Heart left ventricle (tissue), 16 donors: ENCODE data around the gene LCMT2. TPM values are rescaled to one million over a fixed set of nuclear protein-coding genes. Genes with fewer than 3 reads are reported as not detected.
A peak's percentile ranks its signal among the peaks of the same experiment; 100 is the strongest.

ENCODE experiments used
- ATAC-seq, 4 donors: fragments of 200-7000 bp; cut with Tn5 transposase; one replicate each; pipeline ENCODE4 v1.9.1; 2020 to 2022; ENCODE audit warnings: moderate library complexity in 4 of 4, mild to moderate bottlenecking in 3 of 4, moderate number of reproducible peaks in 1 of 4
- DNase-seq, 5 donors: peaks; one replicate each; pipeline ENCODE4 v3.0.0-alpha.2; 2020
- H3K27ac ChIP-seq, 12 donors: fragments of 200-600 bp; sonication (generic) in 4 of 12; one replicate each; pipeline versions ENCODE4 v1.5.0 to v1.8.0; 2016 to 2022; ENCODE audit warnings: mild to moderate bottlenecking in 2 of 12
- H3K27me3 ChIP-seq, 9 donors: fragments of 200-600 bp; sonication (generic) in 2 of 9; one replicate each; pipeline versions ENCODE4 v1.5.1 to v1.8.0; 2016 to 2022; ENCODE audit warnings: mild to moderate bottlenecking in 3 of 9
- H3K36me3 ChIP-seq, 9 donors: fragments of 200-600 bp; sonication (generic) in 2 of 9; one replicate each; pipeline versions ENCODE4 v1.5.0 to v1.8.0; 2018 to 2022; ENCODE audit warnings: mild to moderate bottlenecking in 2 of 9
- H3K4me1 ChIP-seq, 12 donors: fragments of 200-600 bp; sonication (generic) in 4 of 12; one replicate each; pipeline versions ENCODE4 v1.5.0 to v1.8.0; 2016 to 2022; ENCODE audit warnings: mild to moderate bottlenecking in 3 of 12
- H3K4me3 ChIP-seq, 12 donors: fragments of 200-600 bp; sonication (generic) in 4 of 12; one replicate each; pipeline versions ENCODE4 v1.5.0 to v1.8.0; 2017 to 2022; ENCODE audit warnings: mild to moderate bottlenecking in 9 of 12, moderate library complexity in 4 of 12
- H3K9me3 ChIP-seq, 12 donors: fragments of 200-600 bp; sonication (generic) in 4 of 12; one replicate each; pipeline versions ENCODE4 v1.5.0 to v1.8.0; 2016 to 2022; ENCODE audit warnings: mild to moderate bottlenecking in 1 of 12
- POLR2A ChIP-seq, 2 donors: fragments of 450-650 bp; IDR thresholded peaks; one replicate each; pipeline ENCODE4 v1.6.1; 2017; ENCODE audit warnings: antibody characterized with exemption in 2 of 2, mild to moderate bottlenecking in 2 of 2, moderate library complexity in 2 of 2
- WGBS, 4 donors: extraction: QIAGEN DNeasy Blood & Tissue Kit in 2 of 4; methylation state at CpG; one replicate each; pipeline versions ENCODE4 v1.1.5 to v1.1.7; 2013 to 2018; 5-methylcytosine and 5-hydroxymethylcytosine counted together
- intact Hi-C, 10 donors: fragments of 100-400 bp; cut with DNase I; formaldehyde crosslinking; loops; one replicate each; pipeline versions ENCODE4 v1.11.1 to v1.14.2; 2022
- polyA plus RNA-seq, 2 donors: library from polyadenylated mRNA; stranded (reverse); fragments of 200-250 nt; gene quantifications; one replicate each; pipeline ENCODE4 v1.2.3, GENCODE V29; 2013
- total RNA-seq, 9 donors: library from RNA; depleted of rRNA in 2 of 9; stranded (reverse); fragments of >200 nt in 2 of 9; fragmentation: NEBNext Ultra II Directional in 3 of 9; extraction: Animal tissue kit (Norgen Biotek cat#: 25700) in 3 of 9; gene quantifications; one replicate each; pipeline versions ENCODE4 v1.1.0 to v1.2.4, GENCODE V29; 2016 to 2023
- TF ChIP-seq, protein P1 (sequence below), 12 donors: fragments of 200-600 bp; sonication (generic) in 4 of 12; IDR thresholded peaks; one replicate each; pipeline versions ENCODE4 v1.5.0 to v1.8.0; 2018 to 2022; ENCODE audit warnings: antibody characterized with exemption in 12 of 12, mild to moderate bottlenecking in 5 of 12
- donor health status: ischemic (EF 13 %, LVEDD 7.1; RV severe dilation, severe dysfunction).
- donor health status: healthy with polysubstance abuse.
- donor health status: DM: no; HTN: yes; CAD: no.
- donor health status: DM: no; HTN: no; CAD: no.
- donor health status: ischemic (EF 25% LVEDD 6.9; RV normal size, moderate dysfunction).
- donor health status: ischemic (EF 25% LVEDD 5.7; RV mildly dilated, moderate dysfunction).
- donor health status: healthy.
- donor health status: DM: yes; HTN: yes; CAD: no.
- donor health status: ischemic (EF 35%, LVEDD 5.7; RV mildly dilated, moderate dysfunction).
- donor health status: nonischemic (EF 11% LVEDD 7.7; RV severe dilation, severe dysfunction).
- donor health status: DM: yes; HTN: yes; CAD: no.
- donor health status: PGD.
- donor health status: ischemic (EF 29% LVEDD 5.4; RV normal size, mild dysfunction).
- donor health status: nonischemic (EF 23%, LVEDD 6.1; RV moderate dilation, normal function).

Gene LCMT2
- total and polyA plus RNA-seq, 11 donors: 1.2 to 9.1 (median 6.2) TPM

- intact Hi-C loops: no loop called here
- ATAC-seq: no peak
These were observed 361 bp upstream of the LCMT2 start for GRCh38 chr15:43330780-43331087.

GRCh38 chr15:43329217-43329959 is 985 bp downstream of the LCMT2 start:
- H3K9me3 ChIP-seq: no peaks in the 10 kb centered on the region
- peak overlapping the region; percentile 36 to 86 (median 78) for H3K4me3 ChIP-seq
- peak in 2 of 4 donors; percentile 1 to 16 for ATAC-seq
- H3K36me3 ChIP-seq: peaks cover 0 to 21% (median 6%) of the 10 kb centered on the region in 9 donors
- peak in 2 of 5 donors; percentile 28 to 58 for DNase-seq
- TF ChIP-seq, protein P1, sequence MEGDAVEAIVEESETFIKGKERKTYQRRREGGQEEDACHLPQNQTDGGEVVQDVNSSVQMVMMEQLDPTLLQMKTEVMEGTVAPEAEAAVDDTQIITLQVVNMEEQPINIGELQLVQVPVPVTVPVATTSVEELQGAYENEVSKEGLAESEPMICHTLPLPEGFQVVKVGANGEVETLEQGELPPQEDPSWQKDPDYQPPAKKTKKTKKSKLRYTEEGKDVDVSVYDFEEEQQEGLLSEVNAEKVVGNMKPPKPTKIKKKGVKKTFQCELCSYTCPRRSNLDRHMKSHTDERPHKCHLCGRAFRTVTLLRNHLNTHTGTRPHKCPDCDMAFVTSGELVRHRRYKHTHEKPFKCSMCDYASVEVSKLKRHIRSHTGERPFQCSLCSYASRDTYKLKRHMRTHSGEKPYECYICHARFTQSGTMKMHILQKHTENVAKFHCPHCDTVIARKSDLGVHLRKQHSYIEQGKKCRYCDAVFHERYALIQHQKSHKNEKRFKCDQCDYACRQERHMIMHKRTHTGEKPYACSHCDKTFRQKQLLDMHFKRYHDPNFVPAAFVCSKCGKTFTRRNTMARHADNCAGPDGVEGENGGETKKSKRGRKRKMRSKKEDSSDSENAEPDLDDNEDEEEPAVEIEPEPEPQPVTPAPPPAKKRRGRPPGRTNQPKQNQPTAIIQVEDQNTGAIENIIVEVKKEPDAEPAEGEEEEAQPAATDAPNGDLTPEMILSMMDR (IDR thresholded peaks at IDR 0.05): no peak
- no peak for TF ChIP-seq POLR2A (IDR thresholded peaks at IDR 0.05)
- WGBS, 4 donors: 4 to 10% (median 7%) methylated on average over 26 to 38 of the region's 38 CpGs
- no peaks in the 10 kb centered on the region for H3K27me3 ChIP-seq
- H3K27ac ChIP-seq: peak overlapping the region; percentile 40 to 97 (median 94)
- intact Hi-C loops: no loop called here
- peaks cover 10 to 46% (median 27%) of the 10 kb centered on the region in 12 donors for H3K4me1 ChIP-seq

More at GRCh38 chr15:43330780-43331087, 361 bp upstream of the LCMT2 start:
- 5 to 8% (median 7%) methylated on average over 7 of the region's 7 CpGs for WGBS, 4 donors
- Histone ChIP-seq H3K27me3 (no peaks in the 10 kb centered on the region), H3K4me3 (peak overlapping the region; percentile 36 to 86 (median 78)), H3K27ac (peak overlapping the region; percentile 40 to 97 (median 94)), H3K36me3 (peaks cover 0 to 34% (median 14%) of the 10 kb centered on the region in 9 donors), H3K9me3 (no peaks in the 10 kb centered on the region), H3K4me1 (peaks cover 10 to 45% (median 27%) of the 10 kb centered on the region in 12 donors)
- no peak for DNase-seq
- TF ChIP-seq, protein P1 (IDR thresholded peaks at IDR 0.05): no peak
- peak in 1 of 2 donors; percentile 2 for TF ChIP-seq POLR2A (IDR thresholded peaks at IDR 0.05)

DNA sequence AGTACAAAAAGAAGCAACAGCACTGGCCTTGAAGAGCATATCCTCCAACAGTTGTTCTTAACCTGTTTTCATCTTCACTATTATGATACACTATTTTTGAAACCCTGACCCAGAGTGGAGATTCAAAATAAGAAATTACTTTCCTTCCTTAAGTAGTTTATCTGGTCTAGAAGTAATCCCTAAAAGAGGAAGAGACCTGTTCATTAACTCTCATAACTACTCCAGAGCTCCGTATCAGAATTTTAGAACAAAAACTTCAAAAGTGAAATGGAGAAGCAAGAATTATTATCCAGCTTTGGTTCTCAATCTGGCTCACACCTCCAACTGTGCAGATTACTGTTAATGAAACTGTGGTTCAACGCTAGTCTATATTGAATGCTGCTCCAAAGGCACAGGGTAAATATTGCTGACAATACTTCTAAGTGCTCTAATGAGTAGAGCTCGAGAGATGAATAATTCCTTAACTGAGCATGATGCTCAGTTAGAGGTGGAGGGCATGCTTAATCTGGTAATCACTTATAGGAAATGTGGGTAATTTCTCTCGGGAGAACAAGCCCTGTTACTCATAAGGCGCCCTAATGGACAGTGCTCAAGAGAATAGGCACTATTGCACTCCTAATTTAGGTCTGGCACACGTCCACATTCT is 5.2 kb downstream of the LCMT2 start:
- Histone ChIP-seq H3K4me1 (peaks cover 10 to 41% (median 24%) of the 10 kb centered on the region in 12 donors), H3K36me3 (peaks cover 0 to 11% (median 0%) of the 10 kb centered on the region in 9 donors), H3K27ac (no peak overlapping the region), H3K27me3 (no peaks in the 10 kb centered on the region), H3K4me3 (no peak overlapping the region), H3K9me3 (no peaks in the 10 kb centered on the region)
- 69 to 74% (median 73%) methylated on average over 6 of the region's 6 CpGs for WGBS, 4 donors
- intact Hi-C loops: no loop called here
- no peak for DNase-seq
- TF ChIP-seq, protein P1 (IDR thresholded peaks at IDR 0.05): no peak
- TF ChIP-seq POLR2A (IDR thresholded peaks at IDR 0.05): no peak
- no peak for ATAC-seq

DNA sequence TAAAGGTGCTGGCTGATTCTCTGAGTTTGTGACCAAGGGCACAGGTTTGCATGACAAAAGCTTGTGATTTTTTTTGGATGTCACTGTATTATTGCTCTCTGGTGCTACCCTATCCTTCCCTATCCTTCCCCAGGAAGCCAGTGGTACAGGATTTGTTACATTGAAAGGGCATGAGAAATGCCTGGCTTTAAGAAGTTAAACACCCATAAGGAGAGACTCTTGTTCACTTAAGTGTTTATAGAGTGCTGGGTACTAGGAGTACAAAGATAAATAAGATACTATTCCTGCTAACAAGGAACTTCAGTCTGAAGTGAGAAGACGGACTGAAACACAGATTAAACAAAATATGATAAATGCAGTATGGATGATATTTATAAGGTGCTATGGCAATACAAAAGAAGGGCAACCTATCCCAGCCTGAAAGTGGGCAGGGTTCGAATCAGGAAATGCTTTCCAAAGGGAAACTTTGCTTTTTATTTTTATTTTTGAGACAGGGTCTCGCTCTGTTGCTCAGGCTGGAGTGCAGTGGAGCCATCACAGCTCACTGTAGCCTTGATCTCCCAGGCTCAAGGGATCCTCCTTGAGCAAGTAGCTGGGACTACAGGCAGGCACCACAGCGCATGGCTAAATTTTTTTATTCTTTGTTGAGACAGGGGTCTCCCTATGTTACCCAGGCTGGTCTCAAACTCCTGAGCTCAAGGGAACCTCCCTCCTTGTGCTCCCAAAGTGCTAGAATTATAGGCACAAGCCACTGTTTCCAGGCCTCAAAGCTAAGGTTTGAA is 11.2 kb downstream of the LCMT2 start:
- H3K27ac ChIP-seq: no peak overlapping the region
- TF ChIP-seq, protein P1 (IDR thresholded peaks at IDR 0.05): no peak
- TF ChIP-seq POLR2A (IDR thresholded peaks at IDR 0.05): no peak
- intact Hi-C loops: no loop called here
- no peak for DNase-seq
- H3K4me1 ChIP-seq: no peaks in the 10 kb centered on the region
- H3K9me3 ChIP-seq: no peaks in the 10 kb centered on the region
- H3K4me3 ChIP-seq: no peak overlapping the region
- no peaks in the 10 kb centered on the region for H3K27me3 ChIP-seq
- ATAC-seq: no peak
- no peaks in the 10 kb centered on the region for H3K36me3 ChIP-seq
- WGBS, 4 donors: 78 to 87% (median 84%) methylated on average over 4 of the region's 4 CpGs
